ENCODE measurements around the gene RNF224.

RNF224 gene

DNA sequence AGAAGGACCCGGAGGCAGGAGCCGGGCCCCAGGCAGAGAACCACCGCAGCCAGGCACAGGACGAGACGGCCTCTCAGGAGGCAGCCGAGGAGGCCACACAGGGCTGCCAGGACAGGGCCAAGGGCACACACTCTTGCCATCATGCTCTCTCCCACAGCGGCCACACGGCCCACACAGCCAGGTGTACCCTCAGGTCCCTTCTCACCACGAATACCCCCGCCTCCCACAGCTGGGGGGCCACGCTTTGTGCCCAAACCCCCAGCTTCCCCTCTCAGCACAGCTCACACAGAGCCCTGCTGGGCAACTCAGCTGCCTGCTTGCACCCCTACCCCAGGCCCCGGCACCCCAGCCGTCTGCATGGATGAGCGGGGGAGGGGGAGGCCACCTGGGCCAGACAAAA, 33.5 kb upstream of the RNF224 start:
- H3K4me3 ChIP-seq (ENCODE audit: low read length) = no peak overlapping the region
- no peaks in the 10 kb centered on the region for H3K27me3 ChIP-seq (replicated peaks; ENCODE audit: control insufficient read depth, insufficient read depth, low read length)
- DNase-seq (ENCODE audit: low read depth) = no peak
- H3K9me3 ChIP-seq (ENCODE audit: control insufficient read depth, low read length) = no peaks in the 10 kb centered on the region
- H3K9ac ChIP-seq (ENCODE audit: low read length) = no peak overlapping the region
- H3K4me1 ChIP-seq (ENCODE audit: control insufficient read depth, insufficient read depth, low read length) = peaks cover 24% of the 10 kb centered on the region
- H3K36me3 ChIP-seq (ENCODE audit: control insufficient read depth, insufficient read depth, low read length, severe bottlenecking) = peaks cover 24% of the 10 kb centered on the region

GRCh38 chr9:137194388-137194787, 32.9 kb upstream of the RNF224 start:
- H3K4me3 ChIP-seq (ENCODE audit: low read length) = no peak overlapping the region
- H3K36me3 ChIP-seq (ENCODE audit: control insufficient read depth, insufficient read depth, low read length, severe bottlenecking) = peaks cover 24% of the 10 kb centered on the region
- no peaks in the 10 kb centered on the region for H3K9me3 ChIP-seq (ENCODE audit: control insufficient read depth, low read length)
- peaks cover 27% of the 10 kb centered on the region for H3K4me1 ChIP-seq (ENCODE audit: control insufficient read depth, insufficient read depth, low read length)
- no peak overlapping the region for H3K9ac ChIP-seq (ENCODE audit: low read length)
- DNase-seq (ENCODE audit: low read depth) = no peak
- H3K27me3 ChIP-seq (replicated peaks; ENCODE audit: control insufficient read depth, insufficient read depth, low read length) = no peaks in the 10 kb centered on the region

DNA sequence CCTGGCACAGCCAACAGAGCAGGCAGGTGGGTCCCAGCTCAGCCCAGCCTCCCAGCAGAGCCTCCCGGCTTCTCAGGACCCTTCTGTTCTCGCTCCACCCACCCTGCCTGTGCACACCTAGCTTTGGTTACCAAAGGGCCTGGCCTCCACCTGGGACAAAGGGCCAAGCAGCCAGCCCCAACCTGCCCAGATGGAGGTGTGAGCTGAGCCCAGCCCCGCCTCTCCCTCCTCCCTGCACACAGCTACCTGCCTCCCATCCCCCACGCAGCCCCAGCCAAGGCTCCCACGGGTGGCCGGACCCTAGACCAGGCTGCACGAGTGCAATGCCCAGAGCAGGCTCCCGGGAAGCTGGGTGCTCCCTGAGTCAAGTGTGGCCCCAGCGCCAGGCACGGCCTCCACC, 32.4 kb upstream of the RNF224 start:
- Histone ChIP-seq H3K4me1 (ENCODE audit: control insufficient read depth, insufficient read depth, low read length) (peaks cover 23% of the 10 kb centered on the region), H3K4me3 (ENCODE audit: low read length) (no peak overlapping the region), H3K27me3 (replicated peaks; ENCODE audit: control insufficient read depth, insufficient read depth, low read length) (no peaks in the 10 kb centered on the region), H3K36me3 (ENCODE audit: control insufficient read depth, insufficient read depth, low read length, severe bottlenecking) (peaks cover 23% of the 10 kb centered on the region), H3K9ac (ENCODE audit: low read length) (no peak overlapping the region), H3K9me3 (ENCODE audit: control insufficient read depth, low read length) (no peaks in the 10 kb centered on the region)
- DNase-seq (ENCODE audit: low read depth) = no peak

DNA sequence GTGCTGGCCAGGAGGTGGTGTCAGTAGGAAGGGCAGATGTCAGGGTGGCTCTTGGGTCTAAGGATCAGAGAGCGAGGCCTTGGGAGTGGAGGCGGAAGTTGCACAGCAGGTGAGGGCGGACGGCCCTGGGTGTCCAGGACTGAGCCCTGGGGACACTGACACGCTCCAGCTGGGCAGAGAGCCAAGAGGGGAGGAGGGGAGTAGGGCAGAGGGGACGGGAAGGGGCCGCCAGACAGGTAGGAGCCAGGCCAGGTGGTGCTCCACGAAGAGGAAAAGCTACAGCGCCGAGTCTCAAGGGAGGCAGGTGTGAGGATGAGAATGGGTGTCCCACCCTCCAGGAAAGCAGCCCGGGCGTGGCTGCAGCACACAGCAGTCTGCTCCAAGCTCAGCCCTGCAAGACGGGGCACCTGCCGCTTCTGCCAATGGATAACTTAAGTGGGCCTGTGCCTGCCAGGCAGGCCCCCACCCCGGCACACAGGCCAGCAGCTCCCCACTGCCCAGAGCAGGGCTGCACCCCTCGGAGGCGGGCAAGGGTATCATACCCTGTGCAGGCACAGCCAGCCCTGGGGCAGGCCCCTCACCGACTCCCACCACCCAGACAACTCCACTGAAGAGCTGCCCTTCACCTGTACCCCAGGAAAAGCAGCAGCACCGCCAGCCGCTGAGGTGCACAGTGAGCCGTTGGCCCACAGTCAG, 31.6 kb upstream of the RNF224 start:
- peaks cover 15% of the 10 kb centered on the region for H3K36me3 ChIP-seq (ENCODE audit: control insufficient read depth, insufficient read depth, low read length, severe bottlenecking)
- peaks cover 19% of the 10 kb centered on the region for H3K4me1 ChIP-seq (ENCODE audit: control insufficient read depth, insufficient read depth, low read length)
- no peak overlapping the region for H3K4me3 ChIP-seq (ENCODE audit: low read length)
- H3K9ac ChIP-seq (ENCODE audit: low read length) = no peak overlapping the region
- DNase-seq (ENCODE audit: low read depth) = no peak
- H3K27me3 ChIP-seq (replicated peaks; ENCODE audit: control insufficient read depth, insufficient read depth, low read length) = no peaks in the 10 kb centered on the region
- H3K9me3 ChIP-seq (ENCODE audit: control insufficient read depth, low read length) = no peaks in the 10 kb centered on the region

DNA sequence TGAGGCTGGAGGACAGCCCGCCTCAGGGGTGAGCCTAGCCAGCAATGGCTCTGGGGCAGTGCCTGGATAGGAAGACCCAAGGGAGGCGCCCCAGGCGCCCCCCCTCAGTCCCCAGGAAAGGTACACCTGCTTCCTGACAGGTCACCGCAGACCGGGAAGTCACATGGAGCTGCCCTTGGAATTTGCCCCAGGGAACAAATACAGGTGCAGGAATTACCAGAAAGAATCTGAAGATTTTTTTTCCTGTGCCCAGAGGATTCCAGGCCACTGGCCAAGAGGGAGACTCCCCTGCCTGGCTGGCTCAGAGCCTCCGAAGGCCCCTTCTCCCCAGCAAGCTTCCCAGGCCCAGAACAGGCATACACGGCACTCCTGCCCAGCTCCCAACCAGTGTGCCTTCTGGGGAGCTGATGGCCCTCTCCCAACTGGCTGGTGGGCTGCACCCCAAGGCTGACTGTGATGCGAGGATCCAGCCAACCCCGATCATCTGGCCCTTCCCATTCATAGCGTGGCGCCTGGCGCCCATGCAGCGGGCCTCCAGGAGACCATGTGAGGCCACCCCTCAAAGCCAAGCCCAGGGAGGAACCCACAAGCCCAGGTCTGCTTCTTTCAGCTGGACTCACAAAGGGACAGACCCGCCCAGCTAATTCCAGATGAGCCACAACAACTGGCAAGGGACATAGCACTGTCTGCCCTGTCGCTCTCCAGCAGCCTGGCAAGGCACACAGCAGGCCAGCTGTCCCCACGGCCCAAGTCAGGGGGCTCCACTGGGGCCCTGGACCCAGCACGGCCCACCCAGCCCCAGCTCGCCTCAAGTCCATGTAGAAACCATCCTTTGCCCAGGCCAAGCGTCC, 29.0 kb upstream of the RNF224 start:
- no peak for DNase-seq (ENCODE audit: low read depth)
- Histone ChIP-seq H3K9ac (ENCODE audit: low read length) (peak overlapping the region; percentile 71), H3K4me1 (ENCODE audit: control insufficient read depth, insufficient read depth, low read length) (peaks cover 36% of the 10 kb centered on the region), H3K27me3 (replicated peaks; ENCODE audit: control insufficient read depth, insufficient read depth, low read length) (no peaks in the 10 kb centered on the region), H3K4me3 (ENCODE audit: low read length) (peak overlapping the region; percentile 67), H3K9me3 (ENCODE audit: control insufficient read depth, low read length) (no peaks in the 10 kb centered on the region), H3K36me3 (ENCODE audit: control insufficient read depth, insufficient read depth, low read length, severe bottlenecking) (no peaks in the 10 kb centered on the region)

GRCh38 chr9:137198902-137199283, 28.4 kb upstream of the RNF224 start:
- H3K9me3 ChIP-seq (ENCODE audit: control insufficient read depth, low read length) = no peaks in the 10 kb centered on the region
- peak overlapping the region; percentile 71 for H3K9ac ChIP-seq (ENCODE audit: low read length)
- no peaks in the 10 kb centered on the region for H3K36me3 ChIP-seq (ENCODE audit: control insufficient read depth, insufficient read depth, low read length, severe bottlenecking)
- H3K4me3 ChIP-seq (ENCODE audit: low read length) = peak overlapping the region; percentile 67
- H3K4me1 ChIP-seq (ENCODE audit: control insufficient read depth, insufficient read depth, low read length) = peaks cover 37% of the 10 kb centered on the region
- H3K27me3 ChIP-seq (replicated peaks; ENCODE audit: control insufficient read depth, insufficient read depth, low read length) = no peaks in the 10 kb centered on the region
- no peak for DNase-seq (ENCODE audit: low read depth)

GRCh38 chr9:137199411-137200121, 27.7 kb upstream of the RNF224 start:
- H3K9me3 ChIP-seq (ENCODE audit: control insufficient read depth, low read length) = no peaks in the 10 kb centered on the region
- peak; percentile 39 for DNase-seq (ENCODE audit: low read depth)
- no peaks in the 10 kb centered on the region for H3K27me3 ChIP-seq (replicated peaks; ENCODE audit: control insufficient read depth, insufficient read depth, low read length)
- H3K4me3 ChIP-seq (ENCODE audit: low read length) = peak overlapping the region; percentile 67
- peak overlapping the region; percentile 71 for H3K9ac ChIP-seq (ENCODE audit: low read length)
- peaks cover 44% of the 10 kb centered on the region for H3K4me1 ChIP-seq (ENCODE audit: control insufficient read depth, insufficient read depth, low read length)
- no peaks in the 10 kb centered on the region for H3K36me3 ChIP-seq (ENCODE audit: control insufficient read depth, insufficient read depth, low read length, severe bottlenecking)

DNA sequence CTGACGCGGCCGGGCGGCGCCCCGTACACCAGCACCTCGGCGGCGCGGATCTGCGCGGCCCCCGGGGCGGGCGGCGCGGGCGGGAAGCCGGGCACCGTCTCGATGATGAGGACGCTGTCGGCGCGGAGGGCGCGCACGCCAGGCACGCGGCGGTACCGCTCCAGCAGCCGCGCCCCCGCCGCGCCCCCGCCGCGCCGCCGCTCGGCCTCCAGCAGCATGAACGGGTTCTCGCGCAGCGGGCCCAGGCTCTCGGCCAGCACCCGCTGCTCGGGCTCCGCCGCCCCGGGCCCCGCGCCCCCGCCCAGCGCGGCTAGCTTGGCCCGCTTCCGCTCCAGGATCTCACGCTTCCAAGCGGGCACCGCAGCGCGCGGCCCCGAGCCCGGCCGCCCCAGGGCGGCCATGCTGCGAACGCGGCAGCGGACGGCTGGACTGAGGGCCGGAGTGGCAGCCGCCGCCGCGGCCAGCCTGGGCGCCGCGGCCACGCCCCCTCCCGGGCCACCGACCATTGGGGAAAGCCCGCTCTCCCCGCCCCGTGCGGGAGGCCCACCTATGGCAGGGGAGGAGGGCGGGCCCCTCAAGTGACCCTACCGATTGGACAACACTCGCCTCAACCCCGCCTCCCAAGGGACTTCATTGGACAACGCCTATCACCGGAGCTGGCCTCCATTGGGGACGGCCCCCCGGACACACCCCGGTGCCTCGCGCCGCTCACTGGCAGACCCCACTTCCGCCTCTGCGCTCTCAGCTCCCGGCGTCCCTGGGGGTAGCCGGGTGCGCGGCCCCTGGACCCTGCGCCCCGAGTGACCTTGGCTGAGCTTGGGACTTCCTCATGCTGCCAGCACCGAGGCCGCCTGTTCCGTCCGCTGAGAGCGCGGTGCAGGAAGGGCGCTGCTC, 26.7 kb upstream of the RNF224 start, which contains the start of gene TPRN:
TSS of gene TPRN (minus strand) at position 431 of the 894 bp plus-strand sequence. CDS start at position 401, 30 bp downstream.
- DNase-seq (ENCODE audit: low read depth) = peak; percentile 100
- no peaks in the 10 kb centered on the region for H3K9me3 ChIP-seq (ENCODE audit: control insufficient read depth, low read length)
- H3K4me1 ChIP-seq (ENCODE audit: control insufficient read depth, insufficient read depth, low read length) = peaks cover 45% of the 10 kb centered on the region
- peak within 1 kb of the TSS; percentile 92 for H3K9ac ChIP-seq (ENCODE audit: low read length)
- peak within 1 kb of the TSS; percentile 88 for H3K4me3 ChIP-seq (ENCODE audit: low read length)
- no peaks in the 10 kb centered on the region for H3K27me3 ChIP-seq (replicated peaks; ENCODE audit: control insufficient read depth, insufficient read depth, low read length)
- no peaks in the 10 kb centered on the region for H3K36me3 ChIP-seq (ENCODE audit: control insufficient read depth, insufficient read depth, low read length, severe bottlenecking)

GRCh38 chr9:137201205-137201868, 26.0 kb upstream of the RNF224 start:
- H3K4me3 ChIP-seq (ENCODE audit: low read length) = peak overlapping the region; percentile 88
- no peaks in the 10 kb centered on the region for H3K36me3 ChIP-seq (ENCODE audit: control insufficient read depth, insufficient read depth, low read length, severe bottlenecking)
- no peak for DNase-seq (ENCODE audit: low read depth)
- no peaks in the 10 kb centered on the region for H3K9me3 ChIP-seq (ENCODE audit: control insufficient read depth, low read length)
- H3K9ac ChIP-seq (ENCODE audit: low read length) = peak overlapping the region; percentile 92
- no peaks in the 10 kb centered on the region for H3K27me3 ChIP-seq (replicated peaks; ENCODE audit: control insufficient read depth, insufficient read depth, low read length)
- H3K4me1 ChIP-seq (ENCODE audit: control insufficient read depth, insufficient read depth, low read length) = peaks cover 48% of the 10 kb centered on the region

- Histone ChIP-seq H3K4me1 (ENCODE audit: control insufficient read depth, insufficient read depth, low read length) (peaks cover 54% of the 10 kb centered on the region), H3K9ac (ENCODE audit: low read length) (no peak overlapping the region), H3K4me3 (ENCODE audit: low read length) (no peak overlapping the region), H3K9me3 (ENCODE audit: control insufficient read depth, low read length) (no peaks in the 10 kb centered on the region), H3K27me3 (replicated peaks; ENCODE audit: control insufficient read depth, insufficient read depth, low read length) (no peaks in the 10 kb centered on the region), H3K36me3 (ENCODE audit: control insufficient read depth, insufficient read depth, low read length, severe bottlenecking) (no peaks in the 10 kb centered on the region)
- DNase-seq (ENCODE audit: low read depth) = no peak
These were observed 24.3 kb upstream of the RNF224 start for GRCh38 chr9:137202966-137203365.

Data from adipocyte (in vitro differentiated cells).